GM15510 (cell line): ENCODE data around the gene SOCS6.

Experiments
- POLR2A ChIP-seq: IDR thresholded peaks from 3 replicates; pipeline ENCODE4 v1.6.1; 2011; ENCODE audit warnings: borderline replicate concordance; ENCODE audit not compliant: insufficient read length; ENCODE audit errors: extremely low read depth

SOCS6 gene

DNA sequence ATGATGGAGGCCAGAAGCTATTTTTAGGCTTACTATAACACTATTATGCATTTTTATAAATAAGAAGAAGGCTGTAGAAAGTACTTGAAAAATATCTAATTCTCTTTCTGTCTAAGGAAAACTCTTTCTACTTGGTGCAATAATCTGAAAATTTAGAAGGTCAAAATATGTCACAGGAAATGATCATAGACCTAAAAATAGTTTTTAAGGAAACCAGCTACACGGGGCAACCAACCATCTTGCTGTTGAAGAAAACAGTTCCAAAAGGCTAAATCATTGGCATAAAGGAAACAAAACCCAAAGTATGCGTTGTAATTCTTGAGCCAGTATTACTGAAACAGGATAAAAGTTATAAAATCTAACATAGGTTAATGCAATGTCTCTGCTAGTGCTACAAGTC, 40.2 kb downstream of the SOCS6 start:
- no peak for TF ChIP-seq POLR2A

DNA sequence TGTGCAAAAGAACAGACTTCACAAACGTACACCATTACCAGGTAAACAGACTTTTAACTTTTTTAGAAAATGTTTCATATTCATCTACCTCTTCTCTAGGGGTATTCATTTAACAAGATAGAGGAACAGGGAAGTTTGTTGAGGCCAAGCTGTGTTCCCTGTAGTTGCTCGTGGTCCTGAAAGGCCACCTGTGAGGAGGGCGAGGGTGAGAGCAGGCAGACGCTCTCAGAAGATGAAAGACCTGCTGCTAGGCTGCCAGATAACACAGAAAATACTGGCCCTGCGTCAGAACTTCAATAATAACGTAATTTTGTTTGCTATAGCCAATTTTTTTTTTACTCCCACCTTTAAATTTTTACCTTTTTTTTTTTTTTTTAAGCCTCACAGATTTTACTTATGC, 42.0 kb downstream of the SOCS6 start:
- TF ChIP-seq POLR2A: no peak

DNA sequence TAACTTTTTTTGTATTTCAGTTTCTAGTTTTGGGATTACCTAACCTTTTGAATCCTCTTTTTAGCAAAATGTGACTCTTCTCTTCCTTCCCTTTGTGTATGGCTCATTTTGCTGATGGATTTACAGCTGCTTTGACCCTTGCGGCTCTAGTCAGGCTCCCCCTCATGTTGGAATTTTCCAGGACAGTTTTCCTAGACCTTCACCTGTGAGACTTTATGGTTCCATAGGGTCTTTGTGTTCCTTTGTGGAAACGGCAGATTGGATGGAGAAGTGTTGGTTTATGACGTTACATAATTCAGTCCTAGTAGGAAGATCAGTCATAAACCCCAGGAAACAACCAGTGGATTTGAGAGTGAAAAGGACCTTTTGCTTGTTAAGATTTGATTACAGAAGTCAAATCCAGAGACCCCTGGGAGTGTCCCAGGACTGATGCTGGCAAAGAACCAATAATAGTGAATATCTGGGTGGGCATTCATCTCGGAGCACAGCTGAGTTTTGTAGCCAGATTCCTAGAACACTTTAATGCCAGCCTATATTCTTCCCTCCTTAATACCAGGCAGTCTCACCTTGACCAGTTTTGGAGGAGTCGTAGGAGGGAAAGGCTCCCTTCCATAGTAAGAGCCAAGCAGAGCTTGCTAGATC, 42.7 kb downstream of the SOCS6 start:
- TF ChIP-seq POLR2A: no peak

DNA sequence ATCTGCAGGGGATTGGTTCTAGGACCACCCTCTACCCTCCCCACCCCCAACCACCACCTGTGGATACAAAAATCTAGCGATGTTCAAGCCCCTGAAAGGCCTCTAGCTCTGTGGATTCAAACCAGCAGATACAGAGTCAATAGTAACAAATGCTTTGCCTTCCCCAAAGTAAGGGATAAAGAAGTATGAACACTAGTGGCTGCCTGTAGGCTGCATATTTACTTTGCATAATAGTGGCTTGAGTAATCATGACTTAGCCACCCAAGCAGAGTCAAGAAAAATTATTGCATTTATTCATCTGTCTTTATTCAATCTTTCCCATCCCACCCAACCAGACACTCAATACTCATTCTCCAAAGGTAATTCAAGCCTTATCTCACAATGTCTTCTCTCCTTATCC, 43.8 kb downstream of the SOCS6 start:
- TF ChIP-seq POLR2A: no peak

DNA sequence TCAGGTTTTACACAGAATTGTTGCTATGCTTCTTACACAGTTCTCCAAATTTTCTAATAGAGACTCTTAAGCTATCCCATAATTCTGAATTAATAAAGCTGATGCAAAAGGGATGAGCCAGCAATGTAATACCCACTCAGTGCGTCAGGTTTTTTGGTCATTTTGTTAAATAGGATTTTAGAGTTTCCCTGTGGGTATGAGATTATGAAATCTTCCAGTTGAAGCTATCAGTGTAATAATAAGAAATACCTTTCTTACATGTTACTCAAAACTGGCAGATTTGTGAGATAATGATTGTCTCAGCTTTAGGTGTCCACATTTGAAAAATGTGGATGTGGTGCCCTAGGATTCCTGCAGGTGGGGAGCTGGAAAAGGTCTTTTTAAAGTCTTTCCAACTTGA, 44.5 kb downstream of the SOCS6 start:
- TF ChIP-seq POLR2A: no peak

DNA sequence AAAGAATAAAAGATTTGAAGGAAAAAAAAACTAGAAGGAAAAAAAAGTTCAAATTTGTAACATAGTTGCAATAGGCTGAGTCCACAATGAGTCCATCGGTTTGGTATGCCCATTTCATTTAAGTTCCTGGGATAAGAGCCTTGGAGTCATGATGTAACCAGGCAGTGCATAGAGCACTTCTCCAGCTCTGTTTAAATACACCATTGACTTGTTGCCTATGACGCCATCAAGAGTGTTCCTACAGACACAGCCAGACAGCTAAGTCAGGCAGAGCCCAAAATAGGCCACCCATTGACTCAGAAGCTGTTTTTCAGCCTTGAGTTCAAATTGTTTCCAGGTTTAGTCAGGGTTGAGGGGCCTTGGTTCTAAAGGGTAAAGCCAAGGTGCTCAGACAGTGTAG, 44.9 kb downstream of the SOCS6 start:
- no peak for TF ChIP-seq POLR2A

DNA sequence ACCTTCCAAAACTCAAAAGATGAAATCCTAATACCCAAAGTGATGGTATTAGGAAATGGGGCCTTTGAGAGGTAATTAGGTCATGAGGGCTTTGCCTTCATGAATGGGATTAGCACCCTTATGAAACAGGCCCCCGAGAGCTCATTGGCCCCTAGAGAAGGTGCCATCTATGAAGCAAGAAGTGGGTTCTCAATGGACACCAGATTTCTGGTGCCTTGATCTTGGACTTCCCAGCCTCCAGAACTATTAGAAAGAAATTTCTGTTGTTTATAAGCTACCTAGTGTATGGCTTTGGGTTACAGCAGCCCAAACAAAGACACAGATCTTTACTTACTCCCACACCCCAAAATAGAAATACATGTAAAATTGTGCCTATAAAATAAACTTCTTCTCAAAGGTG, 45.4 kb downstream of the SOCS6 start:
- TF ChIP-seq POLR2A: no peak

DNA sequence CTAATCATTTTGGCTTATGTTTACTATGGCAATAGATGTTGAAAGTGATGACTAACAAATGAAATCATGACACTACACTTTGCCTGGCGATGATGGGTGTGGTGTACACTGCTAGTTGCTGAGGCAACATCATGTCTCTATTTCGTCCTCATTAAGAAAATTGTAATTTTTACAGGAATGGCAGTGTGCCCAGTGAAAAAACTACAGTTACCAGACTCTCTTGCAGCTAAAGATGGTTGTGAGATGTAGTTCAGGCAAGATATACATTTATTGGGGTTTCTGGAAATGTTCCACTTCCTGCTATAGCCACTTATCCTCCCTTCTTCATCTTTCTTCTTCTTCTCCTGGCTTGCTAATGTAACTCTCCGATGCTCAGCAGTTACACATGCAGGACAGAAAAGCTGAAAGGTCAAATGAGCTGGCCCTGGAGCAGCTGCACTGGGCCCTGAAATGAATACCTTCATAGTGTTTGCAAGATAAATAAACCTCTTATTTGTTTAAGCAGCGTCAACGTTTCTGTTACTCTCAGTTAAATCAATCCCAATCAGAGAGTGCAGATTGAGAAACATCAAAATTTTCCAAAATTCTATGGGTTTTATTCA, 46.0 kb downstream of the SOCS6 start:
- no peak for TF ChIP-seq POLR2A

DNA sequence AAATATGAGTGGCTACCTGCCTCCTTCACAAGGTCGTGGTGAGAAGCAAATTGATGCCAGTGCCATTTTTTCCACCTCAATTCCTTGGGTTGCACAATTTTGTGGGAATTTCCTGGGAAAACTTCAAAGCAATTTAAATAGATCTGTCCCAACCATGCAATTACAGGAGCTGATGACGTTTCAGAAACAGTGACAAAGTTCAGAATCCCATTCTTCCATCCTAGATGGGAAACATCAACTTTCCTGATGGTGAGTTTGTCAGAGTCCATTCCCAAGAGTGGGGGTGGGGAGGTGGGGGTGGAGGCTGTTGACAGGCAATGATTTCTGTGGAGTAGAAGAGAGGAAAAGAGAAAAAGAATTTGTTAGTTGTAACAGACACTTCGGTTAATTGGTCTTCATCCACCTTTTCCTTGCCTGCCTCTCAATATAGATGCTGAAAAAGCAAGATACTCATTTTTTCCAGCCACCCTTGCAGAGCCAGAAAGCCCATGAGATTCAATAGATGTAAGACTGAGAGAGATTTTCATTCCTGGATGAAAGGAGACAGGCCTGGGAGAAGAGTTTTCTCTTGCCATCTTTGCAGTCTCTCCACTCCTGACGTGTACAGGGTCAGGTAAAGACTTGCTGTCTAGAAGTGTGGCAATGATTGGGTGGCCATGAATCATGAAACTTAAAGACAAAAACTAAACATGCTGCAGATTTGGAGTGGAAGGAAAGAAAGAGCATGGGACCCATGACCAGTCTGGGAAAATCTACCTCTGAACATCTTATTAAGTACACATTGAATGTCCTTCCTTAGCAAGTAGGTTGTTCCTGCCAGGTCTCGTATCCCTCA, 47.3 kb downstream of the SOCS6 start:
- TF ChIP-seq POLR2A: no peak

DNA sequence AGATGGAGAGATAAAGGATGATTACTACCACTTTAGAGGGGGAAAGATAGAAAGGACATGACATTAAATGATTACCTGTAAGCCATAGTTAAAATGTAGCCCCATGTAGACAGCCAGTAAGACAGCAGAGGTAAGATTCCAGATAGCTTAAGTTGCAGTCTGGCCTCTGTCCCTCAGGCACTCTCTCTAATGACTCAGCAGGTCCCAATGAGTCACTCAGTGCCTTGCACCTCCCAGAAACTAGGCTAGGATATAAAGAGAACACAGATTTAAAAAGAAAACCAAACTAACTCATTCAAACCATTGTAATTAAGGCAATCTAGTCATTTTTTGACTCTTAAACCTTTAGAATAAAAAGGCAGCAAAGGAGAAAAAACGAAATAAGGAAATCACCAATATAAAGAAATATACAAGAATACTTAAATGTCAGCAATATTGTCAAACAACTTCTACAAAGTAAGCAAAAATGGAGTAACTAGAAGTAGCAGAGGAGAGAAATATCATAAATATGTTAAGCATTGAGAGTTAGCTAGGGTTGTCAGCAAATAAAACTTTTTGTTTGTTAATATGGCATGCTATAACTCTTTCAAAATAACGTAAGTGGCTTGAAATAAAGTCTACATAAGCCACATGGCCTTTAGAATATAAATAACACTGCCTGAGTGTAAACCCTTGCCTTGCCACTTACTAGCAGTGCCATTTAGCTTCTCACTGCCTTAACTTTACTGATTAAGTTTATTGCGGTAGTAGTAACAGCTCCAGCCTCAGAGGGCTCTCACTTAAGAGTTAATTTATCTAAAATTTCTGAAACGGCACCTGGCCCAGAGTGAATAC, 48.5 kb downstream of the SOCS6 start:
- TF ChIP-seq POLR2A: no peak

DNA sequence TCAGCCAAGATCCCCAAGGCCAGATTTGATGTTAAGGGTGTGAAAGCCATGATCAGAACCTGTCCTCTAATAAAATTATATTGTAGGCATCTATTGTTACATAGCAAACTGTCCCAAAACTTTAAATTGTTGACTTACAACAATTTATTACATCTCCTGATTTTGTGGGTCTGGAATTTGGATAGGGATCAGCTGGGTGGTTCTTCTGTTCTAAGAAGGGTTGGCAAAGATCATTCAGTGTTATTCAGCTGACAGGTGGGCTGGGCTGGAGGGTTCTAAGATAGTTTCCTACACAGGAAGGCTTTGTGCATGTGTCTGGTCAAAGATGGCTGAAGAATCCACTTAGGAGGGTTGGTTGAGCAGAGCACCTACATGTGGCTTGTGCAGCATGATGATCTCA, 50.0 kb downstream of the SOCS6 start:
- TF ChIP-seq POLR2A: no peak

DNA sequence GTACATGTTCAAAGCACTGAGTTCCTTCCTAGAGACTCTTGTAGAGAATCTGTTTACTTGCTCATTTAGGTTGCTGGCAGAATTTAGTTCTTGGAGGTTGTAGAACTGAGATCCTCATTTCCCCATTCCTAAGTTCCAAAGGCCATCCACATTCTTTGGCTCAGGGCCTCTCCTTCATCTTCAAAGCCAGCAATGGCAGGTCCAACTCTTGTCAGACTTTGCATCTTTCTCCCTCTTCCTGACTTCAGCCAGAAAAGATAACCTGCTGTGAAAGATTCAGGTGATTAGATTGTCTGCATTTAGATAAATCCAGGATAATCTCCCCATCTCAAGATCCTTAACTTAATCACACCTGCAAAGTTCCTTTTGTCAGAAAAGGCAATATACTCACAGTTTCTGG, 51.1 kb downstream of the SOCS6 start:
- TF ChIP-seq POLR2A: no peak

DNA sequence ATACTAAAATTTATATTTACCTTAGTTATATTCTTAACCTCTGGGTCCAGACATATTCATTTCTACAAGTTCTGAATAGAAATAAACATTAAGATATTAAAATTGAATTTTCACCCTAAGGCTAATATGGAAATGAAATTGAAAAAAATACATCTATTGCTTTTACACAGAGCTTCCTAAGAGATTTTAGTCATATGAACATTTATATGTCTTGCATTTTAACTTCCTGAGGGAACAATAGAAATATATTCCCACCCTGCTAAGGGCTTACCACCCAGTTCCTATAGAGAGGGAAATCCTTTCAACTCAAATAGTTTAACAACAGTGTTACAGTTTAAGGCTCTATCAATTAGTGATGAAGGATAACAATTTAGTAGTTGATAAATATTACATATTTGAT, 60.5 kb downstream of the SOCS6 start:
- TF ChIP-seq POLR2A: no peak

DNA sequence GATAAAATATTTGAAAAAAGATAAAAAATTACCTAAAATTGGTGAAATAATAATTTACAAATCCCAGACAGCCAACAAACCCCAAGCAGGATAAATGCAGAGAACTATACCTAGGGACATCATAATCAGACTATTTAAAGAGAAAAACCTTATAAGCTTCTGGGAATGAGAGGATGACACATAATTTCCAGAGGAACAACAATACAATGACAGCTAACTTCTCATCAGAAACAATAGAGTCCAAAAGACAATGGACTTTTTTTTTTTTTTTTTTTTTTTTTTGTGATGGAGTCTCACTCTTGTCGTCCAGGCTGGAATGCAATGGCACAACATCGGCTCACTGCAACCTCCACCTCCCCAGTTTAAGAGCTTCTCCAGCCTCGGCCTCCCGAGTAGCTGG, 65.2 kb downstream of the SOCS6 start:
- TF ChIP-seq POLR2A: no peak

DNA sequence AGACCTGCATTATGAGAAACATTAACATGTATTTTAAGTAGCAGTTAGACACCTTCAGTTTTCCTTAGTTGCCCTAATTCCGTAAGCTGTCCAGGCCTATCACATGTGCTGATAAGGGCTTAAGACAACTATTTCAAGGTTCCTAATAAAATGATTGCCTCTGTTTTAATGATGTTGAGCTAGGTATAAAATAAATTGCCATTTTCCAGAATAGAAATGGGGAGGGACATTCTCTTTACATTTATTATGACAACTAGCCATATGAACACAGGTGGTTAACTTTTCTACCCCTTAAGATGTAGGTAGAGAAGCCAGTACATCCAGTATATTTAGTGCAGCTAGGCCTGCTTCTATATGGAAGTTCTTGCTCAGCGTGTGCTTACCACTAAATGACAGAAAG, 65.9 kb downstream of the SOCS6 start:
- TF ChIP-seq POLR2A: no peak
